Hematopoietic multipotent progenitor cell treated with erythropoietin and hydrocortisone succinate and interleukin-3 and kit ligand, for 4 days (in vitro differentiated cells): ENCODE measurements around the gene HHIPL1.

Experiments used
- DNase-seq: peaks from one replicate; pipeline ENCODE4 v3.0.0-alpha.2; 2015

Gene HHIPL1

GRCh38 chr14:99612071-99612737, 32.7 kb upstream of the HHIPL1 start:
- no peak for DNase-seq

- DNase-seq, result no peak
Observed at GRCh38 chr14:99612738-99613330, 32.1 kb upstream of the HHIPL1 start.

GRCh38 chr14:99615497-99616157, 29.3 kb upstream of the HHIPL1 start:
- DNase-seq, result no peak

GRCh38 chr14:99616832-99617800, 27.8 kb upstream of the HHIPL1 start:
- no peak for DNase-seq

- DNase-seq, result no peak
Observed at GRCh38 chr14:99619835-99620834, 24.8 kb upstream of the HHIPL1 start.

- DNase-seq, result no peak
Observed at GRCh38 chr14:99621948-99622347, 23.0 kb upstream of the HHIPL1 start.

- DNase-seq, result no peak
Observed at GRCh38 chr14:99624024-99624423, 20.9 kb upstream of the HHIPL1 start.

- no peak for DNase-seq
Observed at GRCh38 chr14:99624971-99625370, 20.0 kb upstream of the HHIPL1 start.

GRCh38 chr14:99625476-99625875, 19.5 kb upstream of the HHIPL1 start:
- DNase-seq, result no peak

GRCh38 chr14:99626041-99626648, 18.8 kb upstream of the HHIPL1 start:
- no peak for DNase-seq

GRCh38 chr14:99627100-99627499, 17.8 kb upstream of the HHIPL1 start:
- DNase-seq, result no peak

- DNase-seq, result no peak
Observed at GRCh38 chr14:99627510-99628381, 17.2 kb upstream of the HHIPL1 start.

GRCh38 chr14:99628887-99629618, 15.9 kb upstream of the HHIPL1 start:
- peak; percentile 79 for DNase-seq

- DNase-seq, result no peak
Observed at GRCh38 chr14:99630202-99630601, 14.7 kb upstream of the HHIPL1 start.

GRCh38 chr14:99632410-99633035, 12.4 kb upstream of the HHIPL1 start:
- no peak for DNase-seq

- no peak for DNase-seq
Observed at GRCh38 chr14:99633141-99633540, 11.8 kb upstream of the HHIPL1 start.

- no peak for DNase-seq
Observed at GRCh38 chr14:99633918-99634317, 11.0 kb upstream of the HHIPL1 start.

- no peak for DNase-seq
Observed at GRCh38 chr14:99634443-99634842, 10.5 kb upstream of the HHIPL1 start.

- DNase-seq, result no peak
Observed at GRCh38 chr14:99635116-99635515, 9.8 kb upstream of the HHIPL1 start.
